Liver (tissue), 9 donors: Measurements from ENCODE around the gene DCC. TPM values are rescaled to one million over a fixed set of nuclear protein-coding genes. Genes with fewer than 3 reads are reported as not detected.

Source experiments
- DNase-seq: peaks from one replicate; pipeline ENCODE4 v3.0.0-alpha.2; 2017; ENCODE audit warnings: low spot score
- H3K27ac ChIP-seq, 2 donors: one replicate each; pipeline ENCODE4 v1.7.0; 2013; ENCODE audit warnings: inconsistent platforms in 2 of 2, low read length in 2 of 2, control low read depth in 1 of 2, low read depth in 1 of 2, mild to moderate bottlenecking in 1 of 2
- H3K27me3 ChIP-seq, 4 donors: one replicate each; pipeline versions ENCODE4 v1.6.1 to v1.7.0; 2013; ENCODE audit warnings: low read length in 3 of 4, inconsistent platforms in 1 of 4, mild to moderate bottlenecking in 1 of 4, moderate library complexity in 1 of 4; ENCODE audit not compliant: control insufficient read depth in 4 of 4, insufficient read depth in 4 of 4
- H3K36me3 ChIP-seq, 4 donors: one replicate each; pipeline versions ENCODE4 v1.6.1 to v1.7.0; 2013; ENCODE audit warnings: low read length in 3 of 4, mild to moderate bottlenecking in 3 of 4, low read depth in 1 of 4, moderate library complexity in 1 of 4; ENCODE audit not compliant: control insufficient read depth in 4 of 4, insufficient read depth in 3 of 4
- H3K4me1 ChIP-seq, 4 donors: one replicate each; pipeline versions ENCODE4 v1.6.1 to v1.7.0; 2013; ENCODE audit warnings: low read length in 3 of 4, mild to moderate bottlenecking in 3 of 4, moderate library complexity in 1 of 4; ENCODE audit not compliant: control insufficient read depth in 4 of 4, insufficient read depth in 4 of 4
- H3K4me3 ChIP-seq, 3 donors: one replicate each; pipeline versions ENCODE4 v1.6.1 to v1.7.0; 2013; ENCODE audit warnings: low read length in 3 of 3, control low read depth in 1 of 3, low read depth in 1 of 3, mild to moderate bottlenecking in 1 of 3
- H3K9ac ChIP-seq, 2 donors: one replicate each; pipeline ENCODE4 v1.7.0; 2013; ENCODE audit warnings: low read length in 2 of 2, mild to moderate bottlenecking in 2 of 2, moderate library complexity in 2 of 2, control low read depth in 1 of 2, low read depth in 1 of 2
- H3K9me3 ChIP-seq, 4 donors: one replicate each; pipeline versions ENCODE4 v1.6.1 to v1.7.0; 2013; ENCODE audit warnings: low read length in 3 of 4; ENCODE audit not compliant: control insufficient read depth in 4 of 4
- EGR1 ChIP-seq, 2 donors: IDR thresholded peaks; 2 replicates each; pipeline ENCODE4 v1.6.1; 2016 to 2018; ENCODE audit warnings: antibody characterized with exemption in 2 of 2, low read depth in 2 of 2
- FOXA1 ChIP-seq: IDR thresholded peaks from 2 replicates; pipeline ENCODE4 v1.6.1; 2016; ENCODE audit warnings: antibody characterized with exemption
- FOXA2 ChIP-seq: IDR thresholded peaks from 2 replicates; pipeline ENCODE4 v1.6.1; 2016; ENCODE audit warnings: antibody characterized with exemption
- GABPA ChIP-seq, 2 donors: IDR thresholded peaks in 1 of 2; conservative IDR thresholded peaks in 1 of 2; 2 replicates each; pipeline ENCODE4 v1.6.1; 2016; ENCODE audit warnings: antibody characterized with exemption in 2 of 2, mild to moderate bottlenecking in 1 of 2, moderate library complexity in 1 of 2
- HNF4A ChIP-seq, 2 donors: conservative IDR thresholded peaks; 2 replicates each; pipeline ENCODE4 v1.6.1; 2016; ENCODE audit warnings: antibody characterized with exemption in 2 of 2, mild to moderate bottlenecking in 2 of 2
- JUND ChIP-seq, 2 donors: IDR thresholded peaks; 2 replicates each; pipeline ENCODE4 v1.6.1; 2016; ENCODE audit warnings: antibody characterized with exemption in 2 of 2
- NR2F2 ChIP-seq: IDR thresholded peaks from 2 replicates; pipeline ENCODE4 v1.6.1; 2016; ENCODE audit warnings: antibody characterized with exemption
- RXRA ChIP-seq, 2 donors: IDR thresholded peaks; 2 replicates each; pipeline ENCODE4 v1.6.1; 2017 to 2018; ENCODE audit warnings: antibody characterized with exemption in 2 of 2, mild to moderate bottlenecking in 1 of 2
- SP1 ChIP-seq: IDR thresholded peaks from 2 replicates; pipeline ENCODE4 v1.6.1; 2018; ENCODE audit warnings: antibody characterized with exemption, mild to moderate bottlenecking
- TAF1 ChIP-seq: conservative IDR thresholded peaks from 2 replicates; pipeline ENCODE4 v1.6.1; 2016; ENCODE audit warnings: antibody characterized with exemption, mild to moderate bottlenecking
- YY1 ChIP-seq: IDR thresholded peaks from 2 replicates; pipeline ENCODE4 v1.6.1; 2016; ENCODE audit warnings: antibody characterized with exemption, mild to moderate bottlenecking
- WGBS: extraction: QIAGEN DNeasy Blood & Tissue Kit; methylation state at CpG from one replicate; pipeline ENCODE4 v1.1.7; 2013; 5-methylcytosine and 5-hydroxymethylcytosine counted together
- polyA plus RNA-seq, 2 donors: library from polyadenylated mRNA; stranded (reverse) in 1 of 2; unstranded in 1 of 2; fragments of 200-250 nt in 1 of 2; fragments of >200 nt in 1 of 2; fragmentation: Nextera tagmentation in 1 of 2; extraction: Ambion mirVana in 1 of 2; gene quantifications; one replicate each; pipeline versions ENCODE4 v1.2.1 to v1.2.3, GENCODE V29; 2013 to 2015
- total RNA-seq, 2 donors: library from RNA; depleted of rRNA; stranded (reverse); fragments of >200 nt; gene quantifications; one replicate each; pipeline ENCODE4 v1.2.3, GENCODE V29; 2014
- TF ChIP-seq, protein P1 (sequence below): IDR thresholded peaks from 2 replicates; pipeline ENCODE4 v1.6.1; 2016; ENCODE audit warnings: antibody characterized with exemption, mild to moderate bottlenecking
- TF ChIP-seq, protein P2 (sequence below): IDR thresholded peaks from 2 replicates; pipeline ENCODE4 v1.6.1; 2016; ENCODE audit warnings: antibody characterized with exemption
- donor health status: healthy.
- donor health status: healthy.
- donor health status: healthy.
- donor health status: healthy.
- donor health status: healthy.

DCC gene
- total and polyA plus RNA-seq, 4 donors, result under 0.01 to 0.03 TPM; not detected in 2

GRCh38 chr18:52948868-52949444 lies 609.0 kb downstream of the DCC start:
- TF ChIP-seq NR2F2, result no peak
- 32% methylated on average over 1 of the region's 1 CpG for WGBS
- H3K4me1 ChIP-seq, result no peaks in the 10 kb centered on the region
- H3K9me3 ChIP-seq, result no peaks in the 10 kb centered on the region
- no peak overlapping the region for H3K27ac ChIP-seq
- no peaks in the 10 kb centered on the region for H3K27me3 ChIP-seq
- no peak for DNase-seq
- no peaks in the 10 kb centered on the region for H3K36me3 ChIP-seq
- no peak overlapping the region for H3K9ac ChIP-seq
- H3K4me3 ChIP-seq, result no peak overlapping the region

DNA sequence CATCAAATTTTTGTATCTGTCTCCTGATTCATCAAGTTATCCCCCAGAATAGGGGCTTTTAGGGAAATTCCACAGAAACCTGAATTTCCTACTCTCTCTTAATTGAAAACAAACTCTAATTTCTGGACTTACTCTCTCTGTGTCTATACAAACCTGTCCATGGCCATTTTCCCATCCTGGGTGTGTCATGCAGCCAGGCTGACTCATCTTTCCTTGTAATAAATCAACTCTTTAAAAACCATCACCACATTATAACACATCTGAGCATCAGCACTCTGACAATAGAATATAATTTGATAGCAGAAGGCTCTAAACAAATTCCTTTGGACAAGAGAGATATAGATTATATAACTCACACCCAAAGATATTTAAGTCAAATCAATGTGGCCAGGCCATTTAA lies 610.2 kb downstream of the DCC start:
- Histone ChIP-seq H3K9me3 (no peaks in the 10 kb centered on the region), H3K4me3 (no peak overlapping the region), H3K27ac (no peak overlapping the region), H3K4me1 (no peaks in the 10 kb centered on the region), H3K9ac (no peak overlapping the region), H3K27me3 (no peaks in the 10 kb centered on the region), H3K36me3 (no peaks in the 10 kb centered on the region)
- no peak for DNase-seq
- no peak for TF ChIP-seq FOXA1
- TF ChIP-seq RXRA (IDR thresholded peaks at IDR 0.05), result no peak
- no peak for TF ChIP-seq TAF1
- TF ChIP-seq FOXA2, result no peak
- no peak for TF ChIP-seq HNF4A (conservative IDR thresholded peaks at IDR 0.05)
- no peak for TF ChIP-seq SP1
- TF ChIP-seq, protein P1, sequence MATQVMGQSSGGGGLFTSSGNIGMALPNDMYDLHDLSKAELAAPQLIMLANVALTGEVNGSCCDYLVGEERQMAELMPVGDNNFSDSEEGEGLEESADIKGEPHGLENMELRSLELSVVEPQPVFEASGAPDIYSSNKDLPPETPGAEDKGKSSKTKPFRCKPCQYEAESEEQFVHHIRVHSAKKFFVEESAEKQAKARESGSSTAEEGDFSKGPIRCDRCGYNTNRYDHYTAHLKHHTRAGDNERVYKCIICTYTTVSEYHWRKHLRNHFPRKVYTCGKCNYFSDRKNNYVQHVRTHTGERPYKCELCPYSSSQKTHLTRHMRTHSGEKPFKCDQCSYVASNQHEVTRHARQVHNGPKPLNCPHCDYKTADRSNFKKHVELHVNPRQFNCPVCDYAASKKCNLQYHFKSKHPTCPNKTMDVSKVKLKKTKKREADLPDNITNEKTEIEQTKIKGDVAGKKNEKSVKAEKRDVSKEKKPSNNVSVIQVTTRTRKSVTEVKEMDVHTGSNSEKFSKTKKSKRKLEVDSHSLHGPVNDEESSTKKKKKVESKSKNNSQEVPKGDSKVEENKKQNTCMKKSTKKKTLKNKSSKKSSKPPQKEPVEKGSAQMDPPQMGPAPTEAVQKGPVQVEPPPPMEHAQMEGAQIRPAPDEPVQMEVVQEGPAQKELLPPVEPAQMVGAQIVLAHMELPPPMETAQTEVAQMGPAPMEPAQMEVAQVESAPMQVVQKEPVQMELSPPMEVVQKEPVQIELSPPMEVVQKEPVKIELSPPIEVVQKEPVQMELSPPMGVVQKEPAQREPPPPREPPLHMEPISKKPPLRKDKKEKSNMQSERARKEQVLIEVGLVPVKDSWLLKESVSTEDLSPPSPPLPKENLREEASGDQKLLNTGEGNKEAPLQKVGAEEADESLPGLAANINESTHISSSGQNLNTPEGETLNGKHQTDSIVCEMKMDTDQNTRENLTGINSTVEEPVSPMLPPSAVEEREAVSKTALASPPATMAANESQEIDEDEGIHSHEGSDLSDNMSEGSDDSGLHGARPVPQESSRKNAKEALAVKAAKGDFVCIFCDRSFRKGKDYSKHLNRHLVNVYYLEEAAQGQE, result no peak
- TF ChIP-seq, protein P2, sequence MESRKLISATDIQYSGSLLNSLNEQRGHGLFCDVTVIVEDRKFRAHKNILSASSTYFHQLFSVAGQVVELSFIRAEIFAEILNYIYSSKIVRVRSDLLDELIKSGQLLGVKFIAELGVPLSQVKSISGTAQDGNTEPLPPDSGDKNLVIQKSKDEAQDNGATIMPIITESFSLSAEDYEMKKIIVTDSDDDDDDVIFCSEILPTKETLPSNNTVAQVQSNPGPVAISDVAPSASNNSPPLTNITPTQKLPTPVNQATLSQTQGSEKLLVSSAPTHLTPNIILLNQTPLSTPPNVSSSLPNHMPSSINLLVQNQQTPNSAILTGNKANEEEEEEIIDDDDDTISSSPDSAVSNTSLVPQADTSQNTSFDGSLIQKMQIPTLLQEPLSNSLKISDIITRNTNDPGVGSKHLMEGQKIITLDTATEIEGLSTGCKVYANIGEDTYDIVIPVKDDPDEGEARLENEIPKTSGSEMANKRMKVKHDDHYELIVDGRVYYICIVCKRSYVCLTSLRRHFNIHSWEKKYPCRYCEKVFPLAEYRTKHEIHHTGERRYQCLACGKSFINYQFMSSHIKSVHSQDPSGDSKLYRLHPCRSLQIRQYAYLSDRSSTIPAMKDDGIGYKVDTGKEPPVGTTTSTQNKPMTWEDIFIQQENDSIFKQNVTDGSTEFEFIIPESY, result no peak
- no peak for TF ChIP-seq YY1
- TF ChIP-seq EGR1 (IDR thresholded peaks at IDR 0.05; ENCODE audit: low read depth in 2 of 2), result no peak

GRCh38 chr18:52953387-52953786 lies 613.4 kb downstream of the DCC start:
- no peak overlapping the region for H3K27ac ChIP-seq
- no peak overlapping the region for H3K9ac ChIP-seq
- 31% methylated on average over 3 of the region's 3 CpGs for WGBS
- no peaks in the 10 kb centered on the region for H3K9me3 ChIP-seq
- H3K4me1 ChIP-seq, result no peaks in the 10 kb centered on the region
- H3K36me3 ChIP-seq, result no peaks in the 10 kb centered on the region
- H3K27me3 ChIP-seq, result peaks cover 0 to 3% (median 0%) of the 10 kb centered on the region in 4 donors
- H3K4me3 ChIP-seq, result no peak overlapping the region
- no peak for TF ChIP-seq NR2F2
- TF ChIP-seq EGR1 (IDR thresholded peaks at IDR 0.05; ENCODE audit: low read depth in 2 of 2), result no peak
- no peak for TF ChIP-seq JUND (IDR thresholded peaks at IDR 0.05)
- TF ChIP-seq HNF4A (conservative IDR thresholded peaks at IDR 0.05), result no peak
- no peak for TF ChIP-seq SP1
- TF ChIP-seq, protein P2, result no peak
- no peak for TF ChIP-seq GABPA (IDR thresholded peaks at IDR 0.05 in 1 of 2, conservative IDR thresholded peaks at IDR 0.05 in 1 of 2)
- no peak for TF ChIP-seq RXRA (IDR thresholded peaks at IDR 0.05)
- TF ChIP-seq, protein P1, result no peak
- DNase-seq, result no peak
